ENCODE results near the gene RRM2. TPM values are rescaled to one million over a fixed set of nuclear protein-coding genes. Genes with fewer than 3 reads are reported as not detected.

Gene RRM2
- total RNA-seq, 1 experiment from 2014 or later = 330 TPM

- CTCF ChIA-PET = interaction anchor here (1.3 kb wide), 1 partner anchor 263 kb away, joined by 6 read pairs; no protein-coding TSS in a partner anchor
- intact Hi-C loops (cut with micrococcal nuclease) = loop anchor here (5.0 kb wide), 1 partner anchor 292 kb away; no protein-coding TSS in a partner anchor
Observed at GRCh38 chr2:10144771-10145518, 22.4 kb downstream of the RRM2 start.

More at GRCh38 chr2:10144771-10145518, 22.4 kb downstream of the RRM2 start:
- Histone ChIP-seq H3K9me2 (ENCODE audit: insufficient read depth) (no peaks in the 10 kb centered on the region), H3K36me3 (ENCODE audit: control insufficient read depth in 1 of 2, insufficient read depth in 2 of 2, low read length in 2 of 2) (no peaks in the 10 kb centered on the region; a peak in 3 of 4 replicates), H3K27me3 (ENCODE audit: insufficient read depth, low read length) (no peaks in the 10 kb centered on the region), H4K20me1 (ENCODE audit: insufficient read depth) (no peaks in the 10 kb centered on the region), H3K27ac (ENCODE audit: low read depth, low read length) (no peak overlapping the region), H2AFZ (ENCODE audit: low read depth, low read length, poor library complexity, severe bottlenecking) (no peak overlapping the region), H3K9me3 (ENCODE audit: control insufficient read depth in 1 of 2, insufficient read depth in 1 of 2, low read depth in 1 of 2, low read length in 2 of 2) (no peaks in the 10 kb centered on the region), H3K9ac (ENCODE audit: low read length) (no peak overlapping the region), H3K4me3 (replicated peaks in 1 of 2; ENCODE audit: low read depth in 1 of 2, low read length in 2 of 2) (no peak overlapping the region), H3K4me2 (ENCODE audit: low read length) (no peak overlapping the region), H3K4me1 (ENCODE audit: control insufficient read depth in 1 of 2, insufficient read depth in 2 of 2, low read length in 2 of 2) (peaks cover 0 to 6% of the 10 kb centered on the region in 2 experiments; a peak in 1 of 4 replicates), H3K79me2 (ENCODE audit: insufficient read depth, low read length) (no peaks in the 10 kb centered on the region; the same call in 1 of the 2 replicates)
- ATAC-seq (no peak), DNase-seq (ENCODE audit: low read depth, low spot score) (no peak)
- no TSS peak for BruUV-seq (replicated peaks)
- POLR2A ChIA-PET = interaction anchor here (0.7 kb wide), 1 partner anchor 264 kb away, joined by 3 read pairs; no protein-coding TSS in a partner anchor
- RAD21 ChIA-PET (ENCODE audit: low non-redundant PET in 1 of 2, low total read pairs in 2 of 2, uncharacterized antibody in 2 of 2, unreplicated experiment in 2 of 2) = no interaction called here
- TF ChIP-seq ZFX (IDR thresholded peaks at IDR 0.05) (no peak), MAX (IDR thresholded peaks at IDR 0.05) (no peak), YY1 (IDR thresholded peaks at IDR 0.05; ENCODE audit: extremely low read depth, insufficient replicate concordance, low read depth, low read length) (no peak), CBX3 (IDR thresholded peaks at IDR 0.05; ENCODE audit: low read depth) (no peak), CTCF (IDR thresholded peaks at IDR 0.05 in 2 of 3, conservative IDR thresholded peaks at IDR 0.05 in 1 of 3; ENCODE audit: borderline replicate concordance in 1 of 3, insufficient read depth in 1 of 3, low read depth in 2 of 3, low read length in 2 of 3) (no peak), TCF7L2 (IDR thresholded peaks at IDR 0.05; ENCODE audit: borderline replicate concordance, extremely low read depth, insufficient read depth, insufficient read length) (no peak), JUND (IDR thresholded peaks at IDR 0.05) (no peak), REST (IDR thresholded peaks at IDR 0.05; ENCODE audit: low read depth) (no peak), ZNF274 (IDR thresholded peaks at IDR 0.05; ENCODE audit: low read depth, low read length) (no peak), SIN3A (IDR thresholded peaks at IDR 0.05; ENCODE audit: low read depth) (no peak), SRF (IDR thresholded peaks at IDR 0.05; ENCODE audit: low read depth) (no peak), CEBPB (IDR thresholded peaks at IDR 0.05; ENCODE audit: low read depth) (no peak), POLR2AphosphoS5 (IDR thresholded peaks at IDR 0.05; ENCODE audit: low read depth, low read length) (no peak), FOSL1 (IDR thresholded peaks at IDR 0.05; ENCODE audit: low read depth) (no peak), EGR1 (IDR thresholded peaks at IDR 0.05; ENCODE audit: low read depth) (no peak), RAD21 (IDR thresholded peaks at IDR 0.05; ENCODE audit: low read depth) (no peak), ZBTB33 (IDR thresholded peaks at IDR 0.05; ENCODE audit: extremely low read depth, insufficient replicate concordance, low read length) (no peak), EZH2phosphoT487 (IDR thresholded peaks at IDR 0.05; ENCODE audit: borderline replicate concordance) (no peak)

Data from HCT116 (cell line).